SU-DHL-6 (cell line): ENCODE data around the gene RTEL1.

Source experiments
- H2AFZ ChIP-seq: fragments of 200-600 bp; sonication (generic); 2 replicates; pipeline ENCODE4 v1.6.1; 2014; ENCODE audit warnings: low read depth, mild to moderate bottlenecking, moderate library complexity, mixed read lengths, antibody characterized with exemption, low read length; ENCODE audit not compliant: severe bottlenecking
- H3F3A ChIP-seq: fragments of 200-600 bp; shearing (Covaris generic); 2 replicates; pipeline ENCODE4 v1.6.0; 2016; ENCODE audit warnings: antibody characterized with exemption, mild to moderate bottlenecking; ENCODE audit not compliant: insufficient read depth
- H3K27ac ChIP-seq: fragments of 200-600 bp; sonication (generic); 2 replicates; pipeline ENCODE4 v1.5.1; 2016; ENCODE audit warnings: low read depth, mild to moderate bottlenecking, low read length, moderate library complexity, mixed read lengths
- H3K27me3 ChIP-seq: fragments of 200-600 bp; sonication (generic), shearing (Covaris generic); 2 replicates; pipeline ENCODE4 v1.6.0; 2014; ENCODE audit warnings: mild to moderate bottlenecking, low read length
- H3K36me3 ChIP-seq: fragments of 200-600 bp; sonication (generic); 2 replicates; pipeline ENCODE4 v1.6.1; 2014; ENCODE audit warnings: mild to moderate bottlenecking, low read length, mixed read lengths
- H3K4me2 ChIP-seq: fragments of 300-600, 200-600 bp; shearing (Covaris generic), sonication (generic); 2 replicates; pipeline ENCODE4 v1.6.0; 2014; ENCODE audit warnings: low read length, low read depth, mild to moderate bottlenecking; ENCODE audit not compliant: poor library complexity, severe bottlenecking
- H3K4me3 ChIP-seq: fragments of 200-600 bp; sonication (generic); 2 replicates; pipeline ENCODE4 v1.5.1; 2014; ENCODE audit warnings: antibody characterized with exemption, low read length, mild to moderate bottlenecking, mixed read lengths; ENCODE audit not compliant: insufficient read depth, poor library complexity, severe bottlenecking
- H3K79me2 ChIP-seq: fragments of 200-600 bp; sonication (generic); 2 replicates; pipeline ENCODE4 v1.6.1; 2014; ENCODE audit warnings: mild to moderate bottlenecking, low read length, moderate library complexity; ENCODE audit not compliant: insufficient read depth
- H3K9ac ChIP-seq: fragments of 200-600 bp; sonication (generic); 2 replicates; pipeline ENCODE4 v1.7.0; 2014; ENCODE audit warnings: mild to moderate bottlenecking, low read length
- H3K9me2 ChIP-seq: fragments of 200-600 bp; sonication (generic); replicated peaks from 2 replicates; pipeline ENCODE4 v1.6.1; 2014; ENCODE audit warnings: low read length; ENCODE audit not compliant: insufficient read depth
- H3K9me3 ChIP-seq: fragments of 200-600 bp; sonication (generic); 2 replicates; pipeline ENCODE4 v1.6.1; 2014; ENCODE audit warnings: low read length, mixed read lengths; ENCODE audit not compliant: insufficient read depth
- H4K20me1 ChIP-seq: fragments of 200-600 bp; sonication (generic); 2 replicates; pipeline ENCODE4 v1.6.1; 2014; ENCODE audit warnings: low read depth, mild to moderate bottlenecking, antibody characterized with exemption, low read length, moderate library complexity, mixed read lengths
- CTCF ChIP-seq: fragments of 200-600 bp; sonication (generic); IDR thresholded peaks from one replicate; pipeline ENCODE4 v1.5.1; 2017; ENCODE audit warnings: antibody characterized with exemption, mild to moderate bottlenecking, low read length, moderate library complexity; ENCODE audit not compliant: insufficient read depth, poor library complexity, severe bottlenecking
- EZH2phosphoT487 ChIP-seq: fragments of 200-600 bp; sonication (generic), shearing (Covaris generic); conservative IDR thresholded peaks from 2 replicates; pipeline ENCODE4 v1.6.1; 2018; ENCODE audit warnings: mild to moderate bottlenecking, antibody characterized with exemption, low read length, moderate library complexity, mixed read lengths

RTEL1 gene

GRCh38 chr20:63732118-63733095 is 74.3 kb downstream of the RTEL1 start:
- H3K4me3 ChIP-seq, result no peak overlapping the region
- H3K27ac ChIP-seq, result no peak overlapping the region
- H3K9me3 ChIP-seq, result no peaks in the 10 kb centered on the region
- H3K36me3 ChIP-seq, result no peaks in the 10 kb centered on the region
- H3F3A ChIP-seq, result peaks cover 58% of the 10 kb centered on the region
- TF ChIP-seq EZH2phosphoT487 (no peak), CTCF (no peak)
- H3K4me2 ChIP-seq, result no peak overlapping the region
- H4K20me1 ChIP-seq, result no peaks in the 10 kb centered on the region
- no peaks in the 10 kb centered on the region for H3K27me3 ChIP-seq
- no peak overlapping the region for H2AFZ ChIP-seq
- peaks cover 10% of the 10 kb centered on the region; the same call in 1 of the 2 replicates for H3K79me2 ChIP-seq
- no peaks in the 10 kb centered on the region for H3K9me2 ChIP-seq
- H3K9ac ChIP-seq, result no peak overlapping the region

GRCh38 chr20:63733117-63733516 is 75.0 kb downstream of the RTEL1 start:
- Histone ChIP-seq H3K27me3 (no peaks in the 10 kb centered on the region), H3K9me3 (no peaks in the 10 kb centered on the region), H2AFZ (no peak overlapping the region), H3K4me3 (no peak overlapping the region), H3K27ac (no peak overlapping the region), H3K9ac (no peak overlapping the region), H4K20me1 (no peaks in the 10 kb centered on the region), H3K9me2 (no peaks in the 10 kb centered on the region), H3F3A (peaks cover 53% of the 10 kb centered on the region), H3K79me2 (peaks cover 10% of the 10 kb centered on the region; the same call in 1 of the 2 replicates), H3K4me2 (no peak overlapping the region), H3K36me3 (no peaks in the 10 kb centered on the region)
- TF ChIP-seq CTCF (no peak), EZH2phosphoT487 (no peak)

- peaks cover 10% of the 10 kb centered on the region; the same call in 1 of the 2 replicates for H3K79me2 ChIP-seq
These were observed 75.5 kb downstream of the RTEL1 start for GRCh38 chr20:63733579-63734081.

More at GRCh38 chr20:63733579-63734081, 75.5 kb downstream of the RTEL1 start:
- H2AFZ ChIP-seq, result no peak overlapping the region
- H4K20me1 ChIP-seq, result no peaks in the 10 kb centered on the region
- no peak overlapping the region for H3K4me2 ChIP-seq
- no peak for TF ChIP-seq CTCF
- no peak for TF ChIP-seq EZH2phosphoT487
- H3K4me3 ChIP-seq, result no peak overlapping the region
- H3K36me3 ChIP-seq, result no peaks in the 10 kb centered on the region
- H3K9me3 ChIP-seq, result no peaks in the 10 kb centered on the region
- H3F3A ChIP-seq, result peaks cover 50% of the 10 kb centered on the region
- H3K27me3 ChIP-seq, result no peaks in the 10 kb centered on the region
- no peak overlapping the region for H3K27ac ChIP-seq
- H3K9me2 ChIP-seq, result no peaks in the 10 kb centered on the region
- no peak overlapping the region for H3K9ac ChIP-seq
